ENCODE results near the gene TMEM272.

DNA sequence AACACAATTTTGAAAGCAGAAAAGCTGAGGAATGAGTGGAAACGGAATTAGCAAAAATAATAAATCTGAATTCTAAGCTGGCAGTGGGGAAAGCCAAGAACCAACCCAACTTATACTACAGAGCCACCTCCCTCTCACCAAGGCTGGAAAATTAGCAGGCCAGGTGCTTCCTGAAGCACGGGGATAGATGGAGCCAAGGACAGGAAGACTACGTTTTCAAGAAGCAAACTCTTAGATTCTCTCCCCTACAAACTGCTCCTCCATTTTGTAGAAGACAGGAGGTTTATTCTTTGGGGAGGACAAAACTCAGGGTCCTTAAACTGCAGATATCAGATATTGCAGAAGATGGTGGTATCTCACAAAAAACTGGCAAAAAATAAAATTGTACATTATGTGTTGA, 25.6 kb upstream of the TMEM272 start:
- TF ChIP-seq, protein P1, sequence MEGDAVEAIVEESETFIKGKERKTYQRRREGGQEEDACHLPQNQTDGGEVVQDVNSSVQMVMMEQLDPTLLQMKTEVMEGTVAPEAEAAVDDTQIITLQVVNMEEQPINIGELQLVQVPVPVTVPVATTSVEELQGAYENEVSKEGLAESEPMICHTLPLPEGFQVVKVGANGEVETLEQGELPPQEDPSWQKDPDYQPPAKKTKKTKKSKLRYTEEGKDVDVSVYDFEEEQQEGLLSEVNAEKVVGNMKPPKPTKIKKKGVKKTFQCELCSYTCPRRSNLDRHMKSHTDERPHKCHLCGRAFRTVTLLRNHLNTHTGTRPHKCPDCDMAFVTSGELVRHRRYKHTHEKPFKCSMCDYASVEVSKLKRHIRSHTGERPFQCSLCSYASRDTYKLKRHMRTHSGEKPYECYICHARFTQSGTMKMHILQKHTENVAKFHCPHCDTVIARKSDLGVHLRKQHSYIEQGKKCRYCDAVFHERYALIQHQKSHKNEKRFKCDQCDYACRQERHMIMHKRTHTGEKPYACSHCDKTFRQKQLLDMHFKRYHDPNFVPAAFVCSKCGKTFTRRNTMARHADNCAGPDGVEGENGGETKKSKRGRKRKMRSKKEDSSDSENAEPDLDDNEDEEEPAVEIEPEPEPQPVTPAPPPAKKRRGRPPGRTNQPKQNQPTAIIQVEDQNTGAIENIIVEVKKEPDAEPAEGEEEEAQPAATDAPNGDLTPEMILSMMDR (IDR thresholded peaks at IDR 0.05; ENCODE audit: insufficient read depth, low read length) = no peak
- TF ChIP-seq POLR2AphosphoS5 (IDR thresholded peaks at IDR 0.05; ENCODE audit: low read depth) (no peak), GABPA (IDR thresholded peaks at IDR 0.05; ENCODE audit: low read depth) (no peak)
- TF ChIP-seq, protein P2, sequence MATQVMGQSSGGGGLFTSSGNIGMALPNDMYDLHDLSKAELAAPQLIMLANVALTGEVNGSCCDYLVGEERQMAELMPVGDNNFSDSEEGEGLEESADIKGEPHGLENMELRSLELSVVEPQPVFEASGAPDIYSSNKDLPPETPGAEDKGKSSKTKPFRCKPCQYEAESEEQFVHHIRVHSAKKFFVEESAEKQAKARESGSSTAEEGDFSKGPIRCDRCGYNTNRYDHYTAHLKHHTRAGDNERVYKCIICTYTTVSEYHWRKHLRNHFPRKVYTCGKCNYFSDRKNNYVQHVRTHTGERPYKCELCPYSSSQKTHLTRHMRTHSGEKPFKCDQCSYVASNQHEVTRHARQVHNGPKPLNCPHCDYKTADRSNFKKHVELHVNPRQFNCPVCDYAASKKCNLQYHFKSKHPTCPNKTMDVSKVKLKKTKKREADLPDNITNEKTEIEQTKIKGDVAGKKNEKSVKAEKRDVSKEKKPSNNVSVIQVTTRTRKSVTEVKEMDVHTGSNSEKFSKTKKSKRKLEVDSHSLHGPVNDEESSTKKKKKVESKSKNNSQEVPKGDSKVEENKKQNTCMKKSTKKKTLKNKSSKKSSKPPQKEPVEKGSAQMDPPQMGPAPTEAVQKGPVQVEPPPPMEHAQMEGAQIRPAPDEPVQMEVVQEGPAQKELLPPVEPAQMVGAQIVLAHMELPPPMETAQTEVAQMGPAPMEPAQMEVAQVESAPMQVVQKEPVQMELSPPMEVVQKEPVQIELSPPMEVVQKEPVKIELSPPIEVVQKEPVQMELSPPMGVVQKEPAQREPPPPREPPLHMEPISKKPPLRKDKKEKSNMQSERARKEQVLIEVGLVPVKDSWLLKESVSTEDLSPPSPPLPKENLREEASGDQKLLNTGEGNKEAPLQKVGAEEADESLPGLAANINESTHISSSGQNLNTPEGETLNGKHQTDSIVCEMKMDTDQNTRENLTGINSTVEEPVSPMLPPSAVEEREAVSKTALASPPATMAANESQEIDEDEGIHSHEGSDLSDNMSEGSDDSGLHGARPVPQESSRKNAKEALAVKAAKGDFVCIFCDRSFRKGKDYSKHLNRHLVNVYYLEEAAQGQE (IDR thresholded peaks at IDR 0.05; ENCODE audit: insufficient replicate concordance, low read depth) = no peak

Data from HL-60 (cell line).